SK-N-SH treated with all-trans-retinoic acid at 6 μM for 48 hours (cell line): Measurements from ENCODE around the gene EHBP1.

Experiments
- BACH2 ChIP-seq: fragments of 250-450 bp; sonication (Bioruptor Pico); IDR thresholded peaks from 2 replicates; pipeline ENCODE4 v1.9.0; 2021; ENCODE audit warnings: mild to moderate bottlenecking, borderline replicate concordance
- GLIS3 ChIP-seq: fragments of 250-450 bp; sonication (Bioruptor Pico); IDR thresholded peaks from 2 replicates; pipeline ENCODE4 v1.5.0; 2020; ENCODE audit warnings: mild to moderate bottlenecking, moderate library complexity
- OSR1 ChIP-seq: fragments of 250-450 bp; sonication (Bioruptor Pico); IDR thresholded peaks from 2 replicates; pipeline ENCODE4 v1.8.0; 2022; ENCODE audit warnings: moderate library complexity, mild to moderate bottlenecking, inconsistent platforms
- PPARA ChIP-seq: fragments of 250-450 bp; sonication (Bioruptor Pico); IDR thresholded peaks from 2 replicates; pipeline ENCODE4 v1.5.0; 2020; ENCODE audit warnings: mild to moderate bottlenecking, borderline replicate concordance
- RARB ChIP-seq: fragments of 250-450 bp; sonication (Bioruptor Pico); IDR thresholded peaks from 2 replicates; pipeline ENCODE4 v1.8.0; 2021; ENCODE audit warnings: mild to moderate bottlenecking, moderate library complexity
- TOX ChIP-seq: fragments of 250-450 bp; sonication (Bioruptor Pico); IDR thresholded peaks from 2 replicates; pipeline ENCODE4 v1.8.0; 2021; ENCODE audit warnings: mild to moderate bottlenecking, moderate library complexity, borderline replicate concordance
- ZC3H10 ChIP-seq: fragments of 250-450 bp; sonication (Bioruptor Pico); IDR thresholded peaks from 2 replicates; pipeline ENCODE4 v1.5.1; 2021; ENCODE audit warnings: mild to moderate bottlenecking, moderate library complexity
- TF ChIP-seq, protein P1 (sequence below): fragments of 250-450 bp; sonication (Bioruptor Pico); IDR thresholded peaks from 2 replicates; pipeline ENCODE4 v1.5.1; 2021; ENCODE audit warnings: mild to moderate bottlenecking, moderate library complexity
- TF ChIP-seq, protein P2 (sequence below): fragments of 250-450 bp; sonication (Bioruptor Pico); IDR thresholded peaks from 2 replicates; pipeline ENCODE4 v1.5.1; 2020; ENCODE audit warnings: low read depth, mild to moderate bottlenecking, moderate library complexity

DNA sequence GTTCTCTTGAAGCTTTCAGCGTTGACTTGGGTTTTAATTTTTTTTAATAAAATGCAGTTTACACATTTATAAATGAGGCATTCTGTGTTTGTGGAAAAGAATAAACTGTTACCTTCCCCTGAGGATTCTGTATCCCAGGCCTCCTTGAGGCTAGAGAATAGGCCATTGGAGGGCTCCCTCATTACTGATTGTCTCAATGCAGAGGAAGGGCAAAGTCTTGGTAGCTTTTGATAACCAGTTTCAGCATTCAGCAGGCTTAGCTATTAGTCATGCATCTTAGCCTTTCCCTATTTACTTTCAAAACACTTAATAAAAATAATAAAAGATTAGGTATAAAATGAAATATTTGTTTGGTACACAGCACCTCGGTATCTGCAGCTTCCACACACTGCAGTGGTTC, 287.0 kb downstream of the EHBP1 start:
- TF ChIP-seq PPARA (CRISPR knock-in tag): no peak
- TF ChIP-seq, protein P1, sequence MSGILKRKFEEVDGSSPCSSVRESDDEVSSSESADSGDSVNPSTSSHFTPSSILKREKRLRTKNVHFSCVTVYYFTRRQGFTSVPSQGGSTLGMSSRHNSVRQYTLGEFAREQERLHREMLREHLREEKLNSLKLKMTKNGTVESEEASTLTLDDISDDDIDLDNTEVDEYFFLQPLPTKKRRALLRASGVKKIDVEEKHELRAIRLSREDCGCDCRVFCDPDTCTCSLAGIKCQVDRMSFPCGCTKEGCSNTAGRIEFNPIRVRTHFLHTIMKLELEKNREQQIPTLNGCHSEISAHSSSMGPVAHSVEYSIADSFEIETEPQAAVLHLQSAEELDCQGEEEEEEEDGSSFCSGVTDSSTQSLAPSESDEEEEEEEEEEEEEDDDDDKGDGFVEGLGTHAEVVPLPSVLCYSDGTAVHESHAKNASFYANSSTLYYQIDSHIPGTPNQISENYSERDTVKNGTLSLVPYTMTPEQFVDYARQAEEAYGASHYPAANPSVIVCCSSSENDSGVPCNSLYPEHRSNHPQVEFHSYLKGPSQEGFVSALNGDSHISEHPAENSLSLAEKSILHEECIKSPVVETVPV (CRISPR knock-in tag): no peak
- TF ChIP-seq OSR1 (CRISPR knock-in tag): no peak
- TF ChIP-seq ZC3H10: no peak
- TF ChIP-seq RARB (CRISPR knock-in tag): no peak
- no peak for TF ChIP-seq TOX (CRISPR knock-in tag)
- no peak for TF ChIP-seq BACH2
- TF ChIP-seq GLIS3: no peak
- TF ChIP-seq, protein P2, sequence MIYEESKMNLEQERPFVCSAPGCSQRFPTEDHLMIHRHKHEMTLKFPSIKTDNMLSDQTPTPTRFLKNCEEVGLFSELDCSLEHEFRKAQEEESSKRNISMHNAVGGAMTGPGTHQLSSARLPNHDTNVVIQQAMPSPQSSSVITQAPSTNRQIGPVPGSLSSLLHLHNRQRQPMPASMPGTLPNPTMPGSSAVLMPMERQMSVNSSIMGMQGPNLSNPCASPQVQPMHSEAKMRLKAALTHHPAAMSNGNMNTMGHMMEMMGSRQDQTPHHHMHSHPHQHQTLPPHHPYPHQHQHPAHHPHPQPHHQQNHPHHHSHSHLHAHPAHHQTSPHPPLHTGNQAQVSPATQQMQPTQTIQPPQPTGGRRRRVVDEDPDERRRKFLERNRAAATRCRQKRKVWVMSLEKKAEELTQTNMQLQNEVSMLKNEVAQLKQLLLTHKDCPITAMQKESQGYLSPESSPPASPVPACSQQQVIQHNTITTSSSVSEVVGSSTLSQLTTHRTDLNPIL: no peak
